H1 (cell line): ENCODE data around the gene ZNF618. TPM values are rescaled to one million over a fixed set of nuclear protein-coding genes. Genes with fewer than 3 reads are reported as not detected.

Experiments
- GABPA ChIP-seq: IDR thresholded peaks from 2 replicates; pipeline ENCODE4 v1.6.1; 2011; ENCODE audit warnings: mild to moderate bottlenecking, low read length, moderate library complexity, borderline replicate concordance; ENCODE audit not compliant: insufficient read depth
- HDAC6 ChIP-seq: IDR thresholded peaks from one replicate; pipeline ENCODE4 v1.7.1; 2012; ENCODE audit warnings: low read depth, mild to moderate bottlenecking, inconsistent platforms, low read length, moderate library complexity
- SAP30 ChIP-seq: fragments of 300-600 bp; sonication (generic); IDR thresholded peaks from 2 replicates; pipeline ENCODE4 v1.7.1; 2012; ENCODE audit warnings: low read length, moderate library complexity, mild to moderate bottlenecking, inconsistent platforms; ENCODE audit not compliant: insufficient read depth, insufficient replicate concordance
- YY1 ChIP-seq: IDR thresholded peaks from 2 replicates; pipeline ENCODE4 v1.6.1; 2011; ENCODE audit warnings: low read depth, mild to moderate bottlenecking, low read length
- polyA plus RNA-seq, 7 experiments: library from polyadenylated mRNA; depleted of rRNA in 3 of 7; stranded (reverse) in 5 of 7; unstranded in 2 of 7; fragments of >200 nt in 5 of 7; fragments of 200-250 nt in 2 of 7; gene quantifications; 1 replicate in 5 of 7; 2 replicates in 1 of 7; 4 replicates in 1 of 7; pipeline versions ENCODE4 v1.2.1 to v1.2.3, GENCODE V29; 2011 to 2013; ENCODE audit warnings: missing spikeins in 2 of 7, mixed read lengths in 2 of 7
- total RNA-seq: library from RNA; stranded (reverse); fragmentation: NEBNext Ultra II Directional; extraction: Animal tissue kit (Norgen Biotek cat#: 25700); gene quantifications from 2 replicates; pipeline ENCODE4 v1.2.1, GENCODE V29; 2021

Gene ZNF618
- total and polyA plus RNA-seq, 2 of the 8 experiments (the other 6 are each of a cell fraction or from before 2014, with no cell fraction given): 9.6 to 28.5 TPM

- TF ChIP-seq HDAC6 (no peak), SAP30 (no peak), GABPA (no peak), YY1 (no peak)
Measured at GRCh38 chr9:114053246-114054005, 177.3 kb downstream of the ZNF618 start (continued).
